HEK293 (cell line): ENCODE measurements around the gene MRC2.

ENCODE experiments used
- CTCF ChIA-PET: fragments of 350-600 bp; formaldehyde crosslinking; extraction: SDS; loops from one replicate; lab custom pipeline; 2021; ENCODE audit warnings: antibody characterized with exemption; lab: Yijun Ruan, JAX
- POLR2A ChIA-PET: fragments of 300-600 bp; formaldehyde crosslinking; extraction: SDS; loops from one replicate; lab custom pipeline; 2020; ENCODE audit warnings: antibody characterized with exemption, inconsistent platforms; lab: Yijun Ruan, JAX
- H3K27ac ChIP-seq: fragments of 200-500 bp; sonication (Bioruptor generic); 2 replicates; pipeline ENCODE4 v1.5.1; 2014; ENCODE audit warnings: low read depth, low read length, control low read depth, inconsistent platforms; ENCODE audit errors: extremely low read depth
- H3K36me3 ChIP-seq, 2 experiments: fragments of 200-500 bp in 1 of 2; sonication (Bioruptor generic) in 1 of 2; 1 replicate in 1 of 2; 2 replicates in 1 of 2; pipeline ENCODE4 v1.5.1; 2014 to 2017; ENCODE audit warnings: inconsistent platforms in 2 of 2, low read length in 2 of 2; ENCODE audit not compliant: control insufficient read depth in 2 of 2, insufficient read depth in 1 of 2
- H3K4me1 ChIP-seq: fragments of 200-500 bp; sonication (Bioruptor generic); 2 replicates; pipeline ENCODE4 v1.5.1; 2014; ENCODE audit warnings: mild to moderate bottlenecking, low read length, inconsistent platforms; ENCODE audit not compliant: control insufficient read depth, insufficient read depth
- H3K4me3 ChIP-seq: 2 replicates; pipeline ENCODE4 v1.5.1; 2011; ENCODE audit warnings: low read depth, mild to moderate bottlenecking, control low read depth, low read length, moderate library complexity
- H3K9me3 ChIP-seq: fragments of 200-500 bp; sonication (Bioruptor generic); 2 replicates; pipeline ENCODE4 v1.5.1; 2014; ENCODE audit warnings: low read depth, low read length, inconsistent platforms; ENCODE audit not compliant: control insufficient read depth, insufficient read depth
- BCL11A ChIP-seq: fragments of 450-650 bp; formaldehyde crosslinking; IDR thresholded peaks from 2 replicates; pipeline ENCODE4 v1.5.1; 2016; ENCODE audit warnings: low read depth, missing biosample characterization, missing genetic modification characterization
- GLI2 ChIP-seq: fragments of 450-650 bp; formaldehyde crosslinking; IDR thresholded peaks from 2 replicates; pipeline ENCODE4; 2017; ENCODE audit warnings: missing biosample characterization, missing genetic modification characterization, low read depth, borderline replicate concordance
- HOXD13 ChIP-seq: sonication (generic); formaldehyde crosslinking; IDR thresholded peaks from 2 replicates; pipeline ENCODE4 v1.8.0; 2022; ENCODE audit warnings: missing genetic modification reagents, borderline replicate concordance
- KLF1 ChIP-seq: fragments of 450-650 bp; formaldehyde crosslinking; IDR thresholded peaks from 2 replicates; pipeline ENCODE4 v1.5.1; 2016; ENCODE audit warnings: missing biosample characterization, missing genetic modification characterization
- OSR2 ChIP-seq: fragments of 450-650 bp; formaldehyde crosslinking; IDR thresholded peaks from 2 replicates; pipeline ENCODE4 v1.5.1; 2016; ENCODE audit warnings: missing biosample characterization, missing genetic modification characterization
- PBX3 ChIP-seq: sonication (generic); formaldehyde crosslinking; IDR thresholded peaks from 2 replicates; pipeline ENCODE4 v1.8.1; 2022; ENCODE audit warnings: mild to moderate bottlenecking, moderate library complexity, missing genetic modification reagents
- SCRT1 ChIP-seq: fragments of 450-650 bp; formaldehyde crosslinking; IDR thresholded peaks from 2 replicates; pipeline ENCODE4 v1.5.1; 2016; ENCODE audit warnings: missing biosample characterization, missing genetic modification characterization, borderline replicate concordance
- SCRT2 ChIP-seq: fragments of 450-650 bp; formaldehyde crosslinking; IDR thresholded peaks from 2 replicates; pipeline ENCODE4 v1.5.1; 2016; ENCODE audit warnings: missing biosample characterization, missing genetic modification characterization
- ZBTB6 ChIP-seq: fragments of 450-650 bp; formaldehyde crosslinking; IDR thresholded peaks from 2 replicates; pipeline ENCODE4 v1.5.1; 2017; ENCODE audit warnings: missing biosample characterization, missing genetic modification characterization
- ZNF16 ChIP-seq: fragments of 450-650 bp; formaldehyde crosslinking; IDR thresholded peaks from 2 replicates; pipeline ENCODE4 v1.5.1; 2016; ENCODE audit warnings: low read depth, missing biosample characterization, missing genetic modification characterization
- ZNF211 ChIP-seq: fragments of 450-650 bp; formaldehyde crosslinking; IDR thresholded peaks from 2 replicates; pipeline ENCODE4 v1.5.1; 2016; ENCODE audit warnings: low read depth, missing biosample characterization, missing genetic modification characterization
- ZNF292 ChIP-seq: fragments of 450-650 bp; formaldehyde crosslinking; IDR thresholded peaks from 2 replicates; pipeline ENCODE4 v1.5.1; 2016; ENCODE audit warnings: low read depth, missing biosample characterization, missing genetic modification characterization, borderline replicate concordance
- ZNF521 ChIP-seq: fragments of 450-650 bp; formaldehyde crosslinking; IDR thresholded peaks from 2 replicates; pipeline ENCODE4 v1.5.1; 2017; ENCODE audit warnings: missing biosample characterization, mild to moderate bottlenecking, missing genetic modification characterization
- ZNF544 ChIP-seq: fragments of 450-650 bp; formaldehyde crosslinking; IDR thresholded peaks from 2 replicates; pipeline ENCODE4 v1.5.0; 2017; ENCODE audit warnings: missing biosample characterization, missing genetic modification characterization
- ZNF600 ChIP-seq: fragments of 450-650 bp; formaldehyde crosslinking; IDR thresholded peaks from 2 replicates; pipeline ENCODE4 v1.5.1; 2016; ENCODE audit warnings: missing biosample characterization, missing genetic modification characterization
- ZNF639 ChIP-seq: fragments of 450-650 bp; formaldehyde crosslinking; IDR thresholded peaks from 2 replicates; pipeline ENCODE4 v1.5.1; 2016; ENCODE audit warnings: missing biosample characterization, missing genetic modification characterization
- ZNF768 ChIP-seq: fragments of 450-650 bp; formaldehyde crosslinking; IDR thresholded peaks from 2 replicates; pipeline ENCODE4 v1.5.1; 2018; ENCODE audit warnings: missing biosample characterization, mild to moderate bottlenecking, missing genetic modification characterization
- ZNF777 ChIP-seq: fragments of 450-650 bp; formaldehyde crosslinking; IDR thresholded peaks from 2 replicates; pipeline ENCODE4 v1.5.1; 2017; ENCODE audit warnings: missing biosample characterization, missing genetic modification characterization, borderline replicate concordance
- TF ChIP-seq, protein P1 (sequence below): fragments of 450-650 bp; formaldehyde crosslinking; IDR thresholded peaks from 2 replicates; pipeline ENCODE4 v1.5.1; 2017; ENCODE audit warnings: missing biosample characterization, mild to moderate bottlenecking, missing genetic modification characterization, moderate library complexity
- TF ChIP-seq, protein P2 (sequence below): fragments of 450-650 bp; formaldehyde crosslinking; IDR thresholded peaks from 2 replicates; pipeline ENCODE4 v1.5.1; 2016; ENCODE audit warnings: missing biosample characterization, missing genetic modification characterization

Gene MRC2

DNA sequence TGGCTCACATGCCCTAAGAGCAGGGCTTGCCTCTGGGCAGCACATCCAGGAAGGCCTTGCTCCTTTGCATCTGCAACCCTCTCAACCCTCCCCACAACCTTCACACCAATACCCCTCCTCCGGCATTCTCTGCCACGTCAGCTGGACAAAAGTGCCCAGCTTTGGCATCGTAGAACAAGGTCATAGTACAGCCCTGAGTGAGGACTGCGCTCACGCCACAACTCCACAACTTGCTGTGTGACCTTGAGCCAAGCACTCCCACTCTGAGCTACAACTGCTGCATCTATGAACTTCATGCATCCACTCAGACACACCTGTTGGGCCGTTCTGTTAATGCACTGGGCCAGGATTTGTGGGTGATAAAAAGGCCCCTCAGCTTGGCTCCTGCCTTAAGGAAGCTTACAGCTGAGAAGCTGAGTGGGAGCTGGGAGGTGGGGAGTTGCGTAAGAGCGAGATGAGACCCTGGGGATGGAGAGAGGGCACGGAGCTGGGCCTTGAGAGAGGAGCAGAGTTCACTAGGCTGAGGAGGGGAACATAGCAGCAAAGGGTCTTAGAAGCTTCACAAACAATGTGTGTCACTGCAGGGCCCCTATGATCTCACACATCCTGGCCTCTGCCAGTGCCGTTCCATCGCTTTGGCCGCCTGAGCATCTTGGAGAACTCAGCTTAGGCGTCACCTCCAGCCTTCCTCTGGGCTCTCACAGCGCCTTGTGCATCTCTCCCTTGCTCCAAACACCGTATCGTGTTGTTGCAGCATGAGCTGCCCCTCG lies 8.6 kb upstream of the MRC2 start:
- no peaks in the 10 kb centered on the region for H3K4me1 ChIP-seq
- H3K9me3 ChIP-seq, result no peaks in the 10 kb centered on the region
- H3K4me3 ChIP-seq, result no peak overlapping the region
- CTCF ChIA-PET, result interaction anchor here (0.5 to 0.9 kb wide), 3 partner anchors 27 to 671 kb away, joined by 3 to 5 read pairs (median 3); no protein-coding TSS in a partner anchor
- POLR2A ChIA-PET, result no interaction called here
- no peak overlapping the region for H3K27ac ChIP-seq
- no peak for TF ChIP-seq OSR2 (tag by site-specific recombination)
- TF ChIP-seq SCRT2 (tag by site-specific recombination), result peak; percentile 64
- TF ChIP-seq ZNF768 (tag by site-specific recombination), result 0 out of 2 replicates have a peak, but pooled peaks have one; percentile 38
- 0 out of 2 replicates have a peak, but pooled peaks have one; percentile 27 for TF ChIP-seq SCRT1 (tag by site-specific recombination)
- peaks cover 7 to 52% of the 10 kb centered on the region in 2 experiments for H3K36me3 ChIP-seq

GRCh38 chr17:62619417-62620155 lies 7.9 kb upstream of the MRC2 start:
- Histone ChIP-seq H3K9me3 (no peaks in the 10 kb centered on the region), H3K36me3 (peaks cover 4 to 44% of the 10 kb centered on the region in 2 experiments), H3K27ac (no peak overlapping the region), H3K4me3 (no peak overlapping the region), H3K4me1 (no peaks in the 10 kb centered on the region)
- POLR2A ChIA-PET, result no interaction called here
- CTCF ChIA-PET, result interaction anchor here (0.6 to 0.9 kb wide), 2 partner anchors 12 to 64 kb away, joined by 3 to 4 read pairs; no protein-coding TSS in a partner anchor
- TF ChIP-seq ZNF600 (peak; percentile 57; the same call in 1 of the 2 replicates), SCRT2 (tag by site-specific recombination) (no peak), KLF1 (tag by site-specific recombination) (0 out of 2 replicates have a peak, but pooled peaks have one; percentile 23), ZNF16 (peak; percentile 27; the same call in 1 of the 2 replicates)
- TF ChIP-seq, protein P1, sequence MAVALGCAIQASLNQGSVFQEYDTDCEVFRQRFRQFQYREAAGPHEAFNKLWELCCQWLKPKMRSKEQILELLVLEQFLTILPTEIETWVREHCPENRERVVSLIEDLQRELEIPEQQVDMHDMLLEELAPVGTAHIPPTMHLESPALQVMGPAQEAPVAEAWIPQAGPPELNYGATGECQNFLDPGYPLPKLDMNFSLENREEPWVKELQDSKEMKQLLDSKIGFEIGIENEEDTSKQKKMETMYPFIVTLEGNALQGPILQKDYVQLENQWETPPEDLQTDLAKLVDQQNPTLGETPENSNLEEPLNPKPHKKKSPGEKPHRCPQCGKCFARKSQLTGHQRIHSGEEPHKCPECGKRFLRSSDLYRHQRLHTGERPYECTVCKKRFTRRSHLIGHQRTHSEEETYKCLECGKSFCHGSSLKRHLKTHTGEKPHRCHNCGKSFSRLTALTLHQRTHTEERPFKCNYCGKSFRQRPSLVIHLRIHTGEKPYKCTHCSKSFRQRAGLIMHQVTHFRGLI, result no peak
- TF ChIP-seq, protein P2, sequence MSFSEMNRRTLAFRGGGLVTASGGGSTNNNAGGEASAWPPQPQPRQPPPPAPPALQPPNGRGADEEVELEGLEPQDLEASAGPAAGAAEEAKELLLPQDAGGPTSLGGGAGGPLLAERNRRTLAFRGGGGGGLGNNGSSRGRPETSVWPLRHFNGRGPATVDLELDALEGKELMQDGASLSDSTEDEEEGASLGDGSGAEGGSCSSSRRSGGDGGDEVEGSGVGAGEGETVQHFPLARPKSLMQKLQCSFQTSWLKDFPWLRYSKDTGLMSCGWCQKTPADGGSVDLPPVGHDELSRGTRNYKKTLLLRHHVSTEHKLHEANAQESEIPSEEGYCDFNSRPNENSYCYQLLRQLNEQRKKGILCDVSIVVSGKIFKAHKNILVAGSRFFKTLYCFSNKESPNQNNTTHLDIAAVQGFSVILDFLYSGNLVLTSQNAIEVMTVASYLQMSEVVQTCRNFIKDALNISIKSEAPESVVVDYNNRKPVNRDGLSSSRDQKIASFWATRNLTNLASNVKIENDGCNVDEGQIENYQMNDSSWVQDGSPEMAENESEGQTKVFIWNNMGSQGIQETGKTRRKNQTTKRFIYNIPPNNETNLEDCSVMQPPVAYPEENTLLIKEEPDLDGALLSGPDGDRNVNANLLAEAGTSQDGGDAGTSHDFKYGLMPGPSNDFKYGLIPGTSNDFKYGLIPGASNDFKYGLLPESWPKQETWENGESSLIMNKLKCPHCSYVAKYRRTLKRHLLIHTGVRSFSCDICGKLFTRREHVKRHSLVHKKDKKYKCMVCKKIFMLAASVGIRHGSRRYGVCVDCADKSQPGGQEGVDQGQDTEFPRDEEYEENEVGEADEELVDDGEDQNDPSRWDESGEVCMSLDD (tag by site-specific recombination), result no peak

DNA sequence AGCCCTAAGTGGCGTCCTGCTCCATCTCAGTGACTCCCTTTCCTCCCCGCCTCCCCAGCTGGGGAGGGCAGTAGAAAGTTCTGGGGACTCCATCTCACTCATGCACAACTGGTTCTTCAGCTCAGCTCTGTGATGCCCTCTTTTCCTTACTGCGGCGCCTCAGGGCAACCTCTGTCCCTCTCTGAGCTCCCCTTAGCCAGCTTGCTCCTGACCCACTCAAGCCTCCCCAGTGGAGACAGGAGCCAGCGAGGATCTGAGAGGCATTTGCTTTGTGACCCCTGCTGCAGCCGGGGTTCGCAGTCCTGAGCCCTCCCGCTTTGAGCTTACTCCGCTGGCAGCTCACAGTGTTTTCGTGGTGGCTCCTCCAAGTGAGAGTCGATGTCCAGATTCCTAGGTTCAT lies 6.2 kb upstream of the MRC2 start:
- POLR2A ChIA-PET, result no interaction called here
- TF ChIP-seq ZNF211 (tag by site-specific recombination), result no peak
- no peak for TF ChIP-seq ZNF521 (tag by site-specific recombination)
- no peak for TF ChIP-seq ZNF639
- no peak for TF ChIP-seq HOXD13 (CRISPR knock-in tag)
- no peak for TF ChIP-seq GLI2 (tag by site-specific recombination)
- no peak for TF ChIP-seq ZBTB6 (tag by site-specific recombination)
- TF ChIP-seq ZNF544 (tag by site-specific recombination), result no peak
- TF ChIP-seq PBX3 (CRISPR knock-in tag), result no peak
- no peak for TF ChIP-seq ZNF292 (tag by site-specific recombination)
- TF ChIP-seq ZNF777 (tag by site-specific recombination), result no peak
- TF ChIP-seq OSR2 (tag by site-specific recombination), result no peak
- no peak for TF ChIP-seq BCL11A

More for the DNA sequence above, 6.2 kb upstream of the MRC2 start:
- Histone ChIP-seq H3K4me3 (no peak overlapping the region), H3K4me1 (no peaks in the 10 kb centered on the region), H3K9me3 (no peaks in the 10 kb centered on the region), H3K27ac (no peak overlapping the region), H3K36me3 (peaks cover 0 to 28% of the 10 kb centered on the region in 2 experiments; a peak in 2 of 3 replicates)
- CTCF ChIA-PET, result interaction anchor here (0.6 kb wide), 1 partner anchor 234 kb away, joined by 3 read pairs; no protein-coding TSS in a partner anchor
